Endometrial microvascular endothelial cells (primary cell): ENCODE measurements around the gene AMDHD2. TPM values are rescaled to one million over a fixed set of nuclear protein-coding genes. Genes with fewer than 3 reads are reported as not detected.

Experiments
- in situ Hi-C: cut with HindIII; loops from 2 replicates; pipeline ENCODE4 v1.10.0; 2017; ENCODE audit warnings: low sequenced_read_pairs, low pct_unique_long_range_greater_than_20kb; ENCODE audit errors: inconsistent ontology term
- total RNA-seq: library from RNA; depleted of rRNA; stranded (reverse); fragments of >200 nt; gene quantifications from one replicate; pipeline ENCODE4 v1.2.3, GENCODE V29; 2015; ENCODE audit errors: inconsistent ontology term

The AMDHD2 gene
- total RNA-seq, 1 donor from 2014 or later, result 26.0 TPM

DNA sequence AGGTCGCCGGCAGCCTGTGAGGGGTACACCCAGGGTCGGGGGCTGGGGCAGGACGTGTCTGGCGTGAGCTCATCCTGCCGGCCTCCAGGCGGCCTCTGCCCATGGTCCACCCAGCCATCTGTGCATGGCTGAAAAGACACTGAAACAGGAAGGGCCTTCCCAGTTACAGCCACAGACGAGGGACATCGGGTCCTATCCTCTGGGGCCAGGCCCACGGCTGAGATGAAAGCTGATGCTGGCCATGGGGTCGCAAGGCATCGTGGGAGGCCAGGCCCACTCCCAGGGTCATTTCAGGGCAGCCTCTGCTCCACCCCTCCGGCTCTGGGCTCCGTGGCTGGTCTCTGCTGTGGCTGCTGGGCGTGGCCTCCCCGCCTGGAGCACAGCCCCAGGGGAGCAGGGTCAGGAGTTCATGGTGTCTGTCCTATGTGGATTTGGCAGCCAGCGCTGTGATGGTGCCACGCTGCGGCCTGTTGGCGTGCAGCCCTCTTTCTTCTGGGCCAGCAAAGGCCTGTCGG, 23.0 kb upstream of the AMDHD2 start:
- in situ Hi-C loops, result no loop called here

GRCh38 chr16:2497695-2498484, 22.3 kb upstream of the AMDHD2 start:
- in situ Hi-C loops, result no loop called here

- in situ Hi-C loops, result no loop called here
Measured at GRCh38 chr16:2498531-2499253, 21.5 kb upstream of the AMDHD2 start.

DNA sequence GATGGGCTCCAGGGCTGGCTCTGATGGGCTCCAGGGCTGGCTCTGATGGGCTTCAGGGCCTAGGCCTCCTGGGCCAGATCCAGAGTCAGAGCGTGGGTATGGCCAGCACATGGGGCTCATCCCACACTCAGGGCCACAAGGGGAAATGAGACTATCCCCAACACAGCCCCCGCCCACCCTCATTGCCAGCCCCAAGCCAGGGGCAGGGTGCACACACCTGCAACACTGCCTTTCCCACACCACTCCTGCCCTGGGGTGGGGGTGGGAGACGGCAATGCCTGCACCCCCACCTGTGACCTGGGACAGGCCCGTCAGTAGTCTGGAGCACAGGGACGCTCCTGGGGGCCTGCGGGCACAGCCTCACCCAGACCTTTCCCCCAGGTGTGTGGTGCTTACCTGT, 20.7 kb upstream of the AMDHD2 start:
- in situ Hi-C loops, result no loop called here

- in situ Hi-C loops, result no loop called here
Measured at GRCh38 chr16:2499890-2500429, 20.2 kb upstream of the AMDHD2 start.

GRCh38 chr16:2500430-2500917, 19.7 kb upstream of the AMDHD2 start:
- in situ Hi-C loops, result no loop called here

- in situ Hi-C loops, result no loop called here
Measured at GRCh38 chr16:2500918-2501750, 19.0 kb upstream of the AMDHD2 start.

DNA sequence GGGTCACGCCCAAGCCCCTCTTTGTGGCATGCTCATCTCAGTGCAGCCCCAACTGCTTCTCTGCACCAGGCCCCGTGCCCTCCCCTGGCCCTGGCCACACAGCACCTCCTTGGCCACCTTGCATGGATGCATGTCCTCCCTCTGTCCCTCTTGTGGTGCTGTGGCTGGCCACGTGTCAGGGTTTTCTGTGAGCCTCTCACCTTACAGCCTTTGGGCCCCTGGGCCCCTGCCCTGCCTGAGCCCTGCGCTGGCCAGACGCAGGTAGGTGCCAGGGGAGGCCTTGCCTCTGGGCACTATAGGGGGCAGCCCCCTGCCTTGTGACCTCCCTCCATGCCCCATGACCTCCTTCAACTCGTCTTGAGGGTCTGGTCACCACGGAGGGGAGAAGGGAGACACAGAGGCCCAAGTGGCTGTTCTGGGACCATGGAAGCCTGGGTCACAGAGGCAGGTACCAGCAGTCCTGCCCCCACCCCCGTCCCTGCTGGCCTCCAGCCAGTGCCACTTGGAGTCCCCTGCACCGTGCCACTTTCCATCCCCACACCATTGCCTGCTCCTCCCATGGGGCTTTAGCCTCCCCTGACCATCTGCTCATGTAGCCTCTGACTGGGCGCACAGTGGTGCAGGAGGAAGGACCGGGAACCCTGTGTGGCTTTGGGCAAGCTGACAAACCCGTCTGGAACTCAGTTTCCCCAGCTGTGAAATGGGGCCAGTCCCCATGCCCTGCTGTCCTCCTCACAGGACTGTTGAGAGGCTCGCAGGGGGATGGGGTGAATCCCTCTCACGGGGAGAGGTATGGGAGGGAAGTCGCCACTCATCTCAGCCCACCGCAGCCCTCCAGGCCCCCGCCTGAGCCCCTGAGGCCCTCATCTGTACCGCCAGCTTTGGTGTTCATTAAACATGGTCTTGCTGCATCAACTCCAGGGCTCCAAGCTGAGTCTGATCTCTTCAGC, 17.9 kb upstream of the AMDHD2 start:
- in situ Hi-C loops, result no loop called here

DNA sequence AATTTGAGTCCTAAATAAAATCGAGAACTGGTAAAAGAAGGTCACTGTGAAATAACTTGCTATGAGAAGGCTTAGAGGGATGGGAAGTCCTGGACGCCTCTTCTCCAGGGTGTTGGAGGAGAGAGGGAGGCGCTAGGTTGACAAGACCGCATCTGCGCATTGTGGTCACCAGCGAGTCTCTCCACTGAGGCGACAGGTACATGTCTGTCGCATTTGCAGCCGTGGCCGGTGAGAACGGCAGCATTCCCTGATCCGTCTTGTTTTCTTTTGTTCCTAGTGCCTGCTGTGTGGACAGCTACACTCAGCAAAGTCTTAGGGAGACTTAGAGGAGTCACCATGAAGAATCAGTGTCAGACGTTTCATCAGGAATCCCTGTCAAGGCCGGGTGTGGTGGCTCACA, 14.5 kb upstream of the AMDHD2 start:
- in situ Hi-C loops, result no loop called here

DNA sequence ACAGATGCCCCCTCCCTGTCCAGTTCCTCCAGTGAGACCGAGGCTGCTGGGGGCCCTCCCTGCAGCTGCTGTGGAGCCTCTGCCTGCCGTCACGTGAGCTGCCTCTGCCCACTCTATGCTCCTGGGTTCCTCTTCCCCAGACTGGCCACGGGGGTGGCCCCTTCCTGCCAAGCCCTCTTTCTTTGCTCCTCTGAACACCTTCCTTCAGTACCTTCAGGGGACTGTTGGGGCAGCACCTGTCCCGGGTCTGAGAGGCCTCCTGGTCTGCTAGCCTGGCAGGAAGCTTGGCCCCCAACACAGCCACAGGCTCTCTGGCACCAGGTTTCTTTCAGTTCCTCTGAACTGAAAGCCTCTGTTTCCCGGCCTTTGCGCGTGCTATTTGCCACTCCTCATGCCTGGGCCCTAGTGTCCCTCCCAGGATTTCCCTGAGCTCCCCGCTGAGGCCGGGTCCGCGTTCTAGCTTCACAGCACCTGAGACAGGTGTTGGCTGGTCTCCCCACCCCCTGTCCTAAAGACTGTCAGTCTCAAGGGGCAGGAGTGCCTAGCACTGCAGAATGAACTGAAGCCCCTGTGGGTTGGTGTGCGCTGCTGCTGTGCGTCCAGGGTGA, 13.0 kb upstream of the AMDHD2 start:
- in situ Hi-C loops, result no loop called here

DNA sequence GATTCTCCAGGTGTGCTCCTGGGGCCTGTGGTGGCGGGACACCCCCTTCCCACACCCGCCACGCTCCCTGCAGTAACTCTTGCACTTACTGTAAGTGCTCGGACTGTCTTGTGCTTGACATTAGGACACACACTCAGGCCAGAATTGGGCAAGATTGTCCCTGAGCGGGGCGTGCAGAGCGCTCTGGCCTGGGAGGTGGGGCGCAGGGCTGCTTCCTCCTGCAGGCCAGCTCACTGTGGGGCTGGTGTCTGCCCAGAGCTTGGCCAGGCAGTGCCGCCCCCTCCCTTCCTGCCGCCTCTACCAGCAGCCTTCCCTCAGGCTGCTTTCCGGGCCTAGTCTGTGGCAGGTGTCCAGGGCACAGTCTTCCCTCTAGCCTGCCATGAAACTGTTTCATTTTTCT, 12.5 kb upstream of the AMDHD2 start:
- in situ Hi-C loops, result no loop called here

DNA sequence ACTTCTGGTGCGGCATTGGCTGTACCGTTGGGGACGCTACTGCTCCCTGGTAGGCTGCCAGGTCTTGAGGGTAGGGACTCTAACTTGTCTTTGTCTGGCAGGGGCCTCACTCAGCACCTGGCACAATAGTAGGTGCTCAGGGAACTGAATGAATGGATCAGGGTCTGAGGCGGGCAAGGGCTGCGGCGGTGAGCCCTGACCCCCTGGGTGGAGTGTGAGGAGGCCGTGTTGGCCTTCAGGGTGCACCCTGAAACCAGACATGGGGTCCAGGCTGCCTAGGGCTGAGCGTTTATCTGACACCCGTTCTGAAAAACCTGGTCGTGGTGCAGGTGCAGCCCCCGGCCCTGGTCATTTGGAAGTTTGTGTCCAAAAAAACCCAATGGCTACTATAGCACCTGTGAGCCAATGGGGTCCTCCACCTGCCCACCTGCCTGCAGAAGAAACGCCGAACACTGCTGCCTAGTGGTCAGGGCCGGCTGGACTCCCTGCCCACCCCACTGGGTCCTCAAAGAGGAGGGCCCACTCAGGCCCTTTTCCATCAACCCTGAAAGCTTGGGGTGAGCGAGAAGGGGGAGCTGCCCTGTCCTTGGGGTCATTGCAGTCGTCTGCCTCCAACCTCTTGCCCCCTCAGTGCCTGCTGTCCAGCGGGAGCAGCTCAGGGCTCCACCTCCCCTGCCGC, 11.3 kb upstream of the AMDHD2 start:
- in situ Hi-C loops, result no loop called here

GRCh38 chr16:2511128-2511800, 8.9 kb upstream of the AMDHD2 start:
- in situ Hi-C loops, result no loop called here

DNA sequence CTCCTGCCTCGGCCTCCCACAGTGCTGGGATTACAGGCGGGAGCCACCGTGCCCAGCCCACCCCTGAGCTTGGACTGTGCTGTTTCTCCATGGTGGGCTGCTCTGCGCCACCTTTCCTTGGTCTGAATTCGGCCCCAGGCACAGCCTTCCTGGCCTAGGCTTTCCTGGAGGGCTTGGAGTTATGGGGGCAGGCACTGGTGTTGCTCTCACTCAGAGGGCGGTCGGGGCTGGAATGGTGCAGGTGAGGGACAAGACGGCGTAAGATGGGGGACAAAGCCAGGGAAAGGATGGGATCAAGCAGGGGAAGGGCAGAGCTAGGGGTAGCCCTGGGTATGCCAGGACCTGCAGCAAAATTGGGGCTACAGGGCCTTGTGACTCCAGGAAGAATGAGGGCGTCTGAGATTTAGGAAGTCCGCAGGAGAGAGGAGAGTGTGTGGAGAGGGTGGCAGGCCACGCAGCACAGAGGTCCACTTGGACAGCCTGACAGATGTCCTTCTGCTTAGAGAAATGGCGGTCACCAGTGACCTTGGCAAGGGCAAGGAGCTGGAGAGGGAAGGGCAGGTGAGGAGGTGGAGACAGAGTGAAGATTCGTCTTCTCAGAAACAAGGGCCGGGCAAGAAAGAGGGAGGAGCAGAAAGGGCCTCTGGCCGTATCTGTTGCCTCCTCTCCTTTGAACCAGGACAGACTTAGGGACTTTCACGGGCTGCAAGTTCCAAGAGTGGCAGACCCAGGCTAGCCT, 8.0 kb upstream of the AMDHD2 start:
- in situ Hi-C loops, result no loop called here

GRCh38 chr16:2512735-2513404, 7.3 kb upstream of the AMDHD2 start:
- in situ Hi-C loops, result no loop called here
